H1 (cell line): Measurements from ENCODE around the gene STYXL1. TPM values are rescaled to one million over a fixed set of nuclear protein-coding genes. Genes with fewer than 3 reads are reported as not detected.

Experiments
- CEBPB ChIP-seq: IDR thresholded peaks from 2 replicates; pipeline ENCODE4 v1.6.1; 2012; ENCODE audit warnings: low read depth, low read length
- FOSL1 ChIP-seq: IDR thresholded peaks from 2 replicates; pipeline ENCODE4 v1.6.1; 2011; ENCODE audit warnings: mild to moderate bottlenecking, low read depth, low read length, moderate library complexity; ENCODE audit not compliant: insufficient read depth
- TAF1 ChIP-seq: IDR thresholded peaks from 2 replicates; pipeline ENCODE4 v1.6.1; 2011; ENCODE audit warnings: mild to moderate bottlenecking, low read depth, low read length
- ZNF274 ChIP-seq: IDR thresholded peaks from 2 replicates; pipeline ENCODE4 v1.7.0; 2012; ENCODE audit warnings: low read length, borderline replicate concordance; ENCODE audit errors: extremely low read depth
- polyA plus RNA-seq, 7 experiments: library from polyadenylated mRNA; depleted of rRNA in 3 of 7; stranded (reverse) in 5 of 7; unstranded in 2 of 7; fragments of >200 nt in 5 of 7; fragments of 200-250 nt in 2 of 7; gene quantifications; 1 replicate in 5 of 7; 2 replicates in 1 of 7; 4 replicates in 1 of 7; pipeline versions ENCODE4 v1.2.1 to v1.2.3, GENCODE V29; 2011 to 2013; ENCODE audit warnings: missing spikeins in 2 of 7, mixed read lengths in 2 of 7
- total RNA-seq: library from RNA; stranded (reverse); fragmentation: NEBNext Ultra II Directional; extraction: Animal tissue kit (Norgen Biotek cat#: 25700); gene quantifications from 2 replicates; pipeline ENCODE4 v1.2.1, GENCODE V29; 2021
- TF ChIP-seq, protein P1 (sequence below): IDR thresholded peaks from 2 replicates; pipeline ENCODE4 v1.6.1; 2012; ENCODE audit warnings: inconsistent platforms
- TF ChIP-seq, protein P2 (sequence below): IDR thresholded peaks from 2 replicates; pipeline ENCODE4 v1.6.1; 2012; ENCODE audit warnings: inconsistent platforms

STYXL1 gene
- total and polyA plus RNA-seq, 2 of the 8 experiments (the other 6 are each of a cell fraction or from before 2014, with no cell fraction given), result 32.3 to 53.9 TPM

DNA sequence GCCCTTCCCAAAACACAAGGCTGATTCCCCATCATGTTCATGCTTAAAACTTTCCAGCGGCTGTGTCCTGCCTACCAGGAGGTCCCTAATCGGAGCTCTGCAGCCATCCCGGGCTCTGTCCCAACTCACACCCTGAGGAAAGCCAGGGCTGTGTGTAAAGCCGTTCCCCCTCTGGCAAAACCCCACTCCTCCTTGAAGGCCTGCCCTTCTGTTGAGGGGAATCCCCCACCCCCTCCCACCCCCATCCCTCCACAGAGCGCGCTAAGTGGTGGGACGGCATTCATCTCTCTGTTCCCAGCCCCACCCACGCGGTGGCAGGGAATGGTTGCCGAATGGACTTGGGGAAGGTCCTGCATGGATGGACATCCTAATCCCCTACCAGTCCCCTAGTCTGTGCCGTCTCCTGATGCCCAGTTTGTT is 52.7 kb downstream of the STYXL1 start (continued):
- TF ChIP-seq ZNF274 (no peak), CEBPB (no peak), TAF1 (no peak), FOSL1 (no peak)
- TF ChIP-seq, protein P1, sequence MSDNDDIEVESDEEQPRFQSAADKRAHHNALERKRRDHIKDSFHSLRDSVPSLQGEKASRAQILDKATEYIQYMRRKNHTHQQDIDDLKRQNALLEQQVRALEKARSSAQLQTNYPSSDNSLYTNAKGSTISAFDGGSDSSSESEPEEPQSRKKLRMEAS, result no peak
- TF ChIP-seq, protein P2, sequence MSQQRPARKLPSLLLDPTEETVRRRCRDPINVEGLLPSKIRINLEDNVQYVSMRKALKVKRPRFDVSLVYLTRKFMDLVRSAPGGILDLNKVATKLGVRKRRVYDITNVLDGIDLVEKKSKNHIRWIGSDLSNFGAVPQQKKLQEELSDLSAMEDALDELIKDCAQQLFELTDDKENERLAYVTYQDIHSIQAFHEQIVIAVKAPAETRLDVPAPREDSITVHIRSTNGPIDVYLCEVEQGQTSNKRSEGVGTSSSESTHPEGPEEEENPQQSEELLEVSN, result no peak
- TF ChIP-seq, all 59 proteins: peak for 0
